NCI-H2029 (cell line): ENCODE data around the gene SMIM35.
"Not testable (repeated sequence)": the region's sequence is repeated elsewhere in the genome, so short reads cannot be mapped to it uniquely, and the experiment has no call there.

Experiments used
- DNase-seq: peaks from one replicate; lab custom pipeline; 2025; lab: John Stamatoyannopoulos, UW

SMIM35 gene

GRCh38 chr11:118027694-118028093 is 59.1 kb downstream of the SMIM35 start:
- DNase-seq = no peak

GRCh38 chr11:118021146-118021545 is 65.6 kb downstream of the SMIM35 start:
- no peak for DNase-seq

GRCh38 chr11:118018401-118018800 is 68.4 kb downstream of the SMIM35 start:
- DNase-seq = no peak

DNA sequence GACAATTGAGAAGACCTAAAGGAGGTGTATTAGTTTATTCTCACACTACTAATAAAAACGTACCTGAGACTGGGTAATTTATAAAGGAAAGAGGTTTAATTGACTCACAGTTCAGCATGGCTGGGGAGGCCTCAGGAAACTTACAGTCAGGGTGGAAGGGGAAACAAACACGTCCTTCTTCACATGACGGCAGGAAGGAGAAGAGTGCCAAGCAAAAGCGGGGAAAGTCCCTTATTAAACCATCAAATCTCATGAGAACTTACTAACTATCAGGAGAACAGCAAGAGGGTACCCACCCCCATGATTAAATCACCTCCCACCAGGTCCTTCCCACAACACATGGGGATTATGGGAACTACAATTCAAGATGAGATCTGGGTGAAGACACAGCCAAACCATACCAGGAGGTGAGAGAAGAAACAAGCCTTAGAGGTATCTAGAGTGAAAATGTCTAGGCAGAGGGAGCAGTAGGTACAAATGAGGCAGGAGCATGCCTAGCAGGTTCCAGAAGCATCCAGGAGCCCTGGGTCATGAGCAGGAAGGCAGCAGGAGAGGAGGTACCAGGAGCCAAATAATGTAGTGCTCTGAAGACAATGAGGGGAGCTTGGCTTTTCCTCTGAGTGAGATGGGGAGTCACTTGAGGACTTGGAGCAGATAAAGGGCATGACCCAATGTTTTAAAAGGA is 69.0 kb downstream of the SMIM35 start:
- no peak for DNase-seq

DNA sequence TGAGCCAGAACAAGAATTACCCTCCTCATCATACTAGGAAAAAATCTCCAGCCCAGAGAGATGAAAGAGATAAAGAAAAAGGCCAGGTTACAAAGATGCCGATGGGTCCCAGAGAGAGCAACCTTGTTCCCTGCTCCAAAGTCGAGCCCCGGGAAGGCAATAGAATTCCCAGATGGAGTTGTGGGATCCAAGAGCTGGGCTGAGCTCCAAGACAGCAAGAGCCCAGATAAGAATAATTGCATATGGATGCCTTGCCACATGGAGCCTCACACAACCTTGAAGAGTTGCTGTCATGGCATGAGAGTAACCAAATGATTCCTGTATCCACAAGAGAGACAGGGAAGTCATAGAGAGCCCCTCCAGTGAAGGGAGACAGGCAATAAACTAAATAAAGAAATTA is 69.7 kb downstream of the SMIM35 start:
- no peak for DNase-seq

DNA sequence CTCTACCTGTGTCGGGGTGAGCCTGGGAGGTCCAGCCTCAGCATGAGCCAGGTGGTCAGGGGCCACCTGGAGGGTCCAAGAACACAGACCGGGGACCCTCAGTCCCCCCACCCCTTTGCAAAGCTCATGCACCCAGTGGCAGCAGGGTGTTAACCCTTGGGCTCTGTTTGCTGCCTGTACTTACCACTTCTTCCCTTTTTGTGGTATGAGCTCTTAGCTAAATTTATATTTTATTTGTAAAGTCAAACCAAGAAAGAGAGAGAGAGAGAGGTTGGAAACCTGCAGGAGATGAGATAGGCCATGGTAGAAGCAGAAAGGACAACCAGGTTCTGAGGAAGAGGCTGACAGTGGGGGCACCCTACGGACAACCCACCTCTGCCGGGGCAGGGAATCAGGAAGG is 70.7 kb downstream of the SMIM35 start:
- no peak for DNase-seq

DNA sequence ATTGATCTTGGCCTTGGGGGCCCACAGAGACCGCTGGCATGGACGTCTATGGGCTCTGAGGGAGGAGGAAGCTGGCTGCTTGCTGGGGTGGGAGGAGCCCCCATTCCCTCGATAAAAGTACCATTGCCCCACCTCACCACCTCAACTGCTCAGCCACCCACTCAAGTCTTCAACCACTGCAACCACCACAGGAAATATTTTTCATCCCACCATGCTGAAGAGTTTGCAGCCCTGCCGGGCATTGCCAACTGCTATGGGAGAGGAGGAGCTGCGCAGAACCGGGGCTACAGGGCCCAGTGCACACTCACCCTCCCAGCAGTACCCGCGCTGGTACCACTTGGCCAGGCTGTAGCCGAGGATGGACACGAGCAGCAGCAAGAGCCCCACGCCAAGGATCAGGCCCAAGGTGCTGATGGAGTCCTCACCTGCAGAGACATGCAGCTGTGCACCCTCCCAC is 71.3 kb downstream of the SMIM35 start:
- no peak for DNase-seq

DNA sequence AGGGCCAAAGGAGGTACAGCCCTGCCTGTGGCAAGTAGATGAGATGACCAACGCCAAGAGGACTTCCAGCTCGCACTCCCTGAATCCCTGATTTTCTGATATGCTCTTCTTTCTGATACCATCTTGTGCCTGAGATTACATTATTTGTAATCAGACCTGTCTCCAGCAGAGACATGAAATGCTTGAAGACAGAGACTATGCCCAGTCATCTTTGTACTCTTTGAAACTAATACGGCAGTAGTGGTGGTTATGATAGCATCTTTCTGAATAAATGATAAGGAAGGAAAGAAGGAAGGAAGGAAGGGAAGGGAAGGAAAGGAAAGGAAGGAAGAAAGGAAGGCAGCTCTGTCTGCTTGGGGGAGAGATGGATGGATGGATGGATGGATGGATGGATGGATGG is 72.7 kb downstream of the SMIM35 start:
- DNase-seq = no peak

DNA sequence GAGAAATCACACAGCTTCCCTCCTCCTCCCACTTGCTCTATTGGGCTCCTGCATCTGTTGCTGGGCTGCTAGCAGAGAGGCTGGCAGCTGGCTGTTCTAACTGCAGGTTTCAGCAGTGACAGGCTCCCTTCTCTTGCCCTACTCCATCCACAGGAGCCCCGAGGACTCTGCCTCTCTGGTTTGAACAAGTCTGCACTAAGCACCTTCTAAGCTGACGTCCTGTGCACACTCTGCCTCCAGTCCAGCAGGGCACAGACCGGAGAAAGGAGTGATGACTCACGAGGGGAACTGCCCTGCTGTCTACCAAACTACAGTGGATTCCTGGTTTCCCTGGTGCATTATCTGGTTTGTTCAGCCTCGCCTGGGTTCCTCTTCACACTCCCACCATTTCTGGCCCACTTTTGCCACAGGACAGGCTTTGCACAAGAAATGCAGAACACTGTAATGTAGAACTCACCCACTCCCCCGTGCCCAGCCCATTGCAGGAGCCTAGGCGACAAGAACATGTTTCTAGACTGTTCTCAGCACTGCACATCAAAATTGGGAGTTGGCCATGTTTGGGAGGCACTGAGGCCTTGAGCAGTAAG is 74.6 kb downstream of the SMIM35 start:
- DNase-seq = no peak

- DNase-seq = no peak
These were observed 75.9 kb downstream of the SMIM35 start for GRCh38 chr11:118010738-118011461.

DNA sequence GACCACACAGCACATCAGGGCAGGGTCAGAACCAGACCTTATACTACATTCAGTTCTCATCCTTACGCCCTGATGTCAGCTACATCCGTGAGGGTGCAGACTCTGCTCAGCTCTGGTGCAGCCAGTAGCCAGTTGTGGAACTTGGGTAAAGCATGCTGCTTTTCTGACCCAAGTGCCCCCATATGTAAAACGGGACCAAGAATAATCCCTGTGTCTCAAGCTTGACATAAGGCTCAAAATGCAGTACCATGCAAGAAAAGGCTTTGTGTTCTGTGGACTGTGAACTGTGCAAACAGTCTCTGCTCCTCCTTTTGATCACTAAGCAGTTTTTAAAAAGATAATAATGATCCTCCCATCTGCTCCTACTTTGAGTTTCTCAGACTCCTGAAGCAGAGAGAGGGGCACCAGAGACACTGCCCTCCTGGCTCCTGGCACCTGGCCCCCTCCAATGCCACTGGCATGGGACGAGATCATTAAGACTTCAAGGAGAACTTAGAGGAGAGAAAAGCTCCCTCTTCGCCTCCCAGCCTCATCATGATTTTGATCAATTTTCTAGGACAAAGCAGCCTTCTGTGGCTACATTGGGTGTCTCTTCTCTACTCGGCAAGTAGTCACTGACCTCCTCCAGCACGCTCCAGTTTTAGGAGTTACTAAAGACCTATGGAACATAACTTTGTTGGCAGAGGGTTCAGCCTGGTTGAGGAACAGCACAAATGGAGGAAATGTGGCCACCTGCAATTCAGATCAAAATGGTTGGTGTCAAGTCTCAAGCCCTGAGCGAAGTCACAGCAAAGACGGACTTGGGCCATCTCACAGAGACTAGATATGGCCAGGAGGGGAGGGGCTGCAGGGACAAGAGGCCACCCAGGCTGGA is 76.7 kb downstream of the SMIM35 start:
- no peak for DNase-seq

DNA sequence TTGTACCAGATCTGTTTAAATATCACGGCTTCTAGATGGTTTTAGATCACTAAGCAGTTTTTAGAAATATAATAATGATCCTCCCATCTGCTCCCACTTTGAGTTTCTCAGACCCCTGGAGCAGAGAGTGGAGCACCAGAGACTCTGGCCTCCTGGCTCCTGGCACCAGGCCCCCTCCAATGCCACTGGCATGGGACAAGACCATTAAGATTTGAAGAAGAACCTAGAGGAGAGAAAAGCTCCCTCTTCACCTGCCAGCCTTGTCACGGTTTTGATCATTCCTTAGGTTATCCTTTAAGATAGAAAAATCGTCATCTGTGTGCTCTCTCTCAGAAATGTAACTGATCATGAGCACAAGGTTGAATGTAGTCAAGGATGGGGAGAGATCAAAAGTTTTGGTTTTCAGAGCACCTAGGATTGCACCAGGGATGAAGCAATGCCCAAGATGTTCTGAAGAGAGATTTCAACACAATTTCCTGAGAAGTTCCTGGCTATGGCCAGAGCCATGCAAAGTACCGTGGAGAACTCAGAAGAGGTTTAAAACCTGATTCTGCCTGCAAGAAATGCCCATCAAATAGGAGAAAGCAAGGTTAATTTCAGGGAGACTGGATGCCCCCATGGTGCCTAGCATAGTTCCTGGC is 78.4 kb downstream of the SMIM35 start:
- DNase-seq = no peak

- DNase-seq = not testable (repeated sequence)
These were observed 79.0 kb downstream of the SMIM35 start for GRCh38 chr11:118007563-118008270.

GRCh38 chr11:118007040-118007439 is 79.7 kb downstream of the SMIM35 start:
- no peak for DNase-seq

- DNase-seq = no peak
These were observed 80.6 kb downstream of the SMIM35 start for GRCh38 chr11:118006153-118006534.

GRCh38 chr11:118005224-118006152 is 81.3 kb downstream of the SMIM35 start:
- DNase-seq = no peak

DNA sequence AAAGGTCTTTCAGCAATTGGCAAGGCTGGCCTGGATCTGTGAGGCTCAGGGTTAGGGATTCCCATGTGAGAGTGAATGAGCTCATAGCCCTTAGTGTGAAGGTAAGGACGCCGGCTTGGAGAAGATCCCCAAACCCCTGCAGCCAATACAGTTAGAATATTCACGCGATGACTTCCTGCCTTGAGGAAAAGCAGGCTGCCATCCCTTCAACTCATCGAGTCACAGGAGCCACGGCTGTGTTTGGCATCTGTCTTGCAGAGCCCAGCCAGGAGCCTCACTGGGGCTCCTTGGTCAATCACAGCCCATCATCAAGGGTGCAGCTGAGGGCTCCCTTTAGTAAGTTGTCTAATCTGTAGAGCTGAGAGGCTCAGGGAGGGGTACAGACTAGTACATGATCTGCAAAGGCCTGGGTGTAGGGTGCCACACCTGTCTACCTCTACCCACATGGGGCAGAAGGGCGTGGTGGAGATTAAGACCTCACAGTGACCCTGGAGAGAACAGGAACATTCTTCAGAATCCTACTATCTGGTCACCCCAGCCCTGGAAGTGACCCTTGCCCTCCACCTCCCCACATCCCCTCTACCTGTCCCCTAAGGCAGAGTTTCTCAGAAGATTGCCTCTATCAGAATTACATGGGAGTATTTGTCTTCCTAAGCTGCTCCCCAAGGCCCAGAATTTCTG is 82.1 kb downstream of the SMIM35 start:
- DNase-seq = no peak

DNA sequence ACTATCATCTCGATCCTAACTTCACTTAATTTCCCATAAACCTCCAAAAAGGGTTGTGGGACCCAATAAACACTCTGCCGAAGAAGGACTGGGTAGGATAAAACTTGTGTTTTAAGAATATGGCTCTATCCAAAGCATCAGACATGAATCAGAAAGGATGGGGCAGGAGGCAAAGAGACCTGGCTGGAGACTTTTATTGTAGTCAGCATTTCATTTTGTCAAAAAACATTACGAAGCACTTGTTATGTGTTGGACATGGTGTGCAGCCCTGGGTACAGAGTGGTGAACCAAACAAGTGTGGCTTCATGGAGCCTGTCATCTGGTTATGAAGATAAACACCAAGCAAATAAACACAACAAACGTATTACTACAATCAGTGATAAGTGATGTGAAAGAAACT is 83.3 kb downstream of the SMIM35 start:
- no peak for DNase-seq
